Upper lobe of left lung (tissue), 6 donors: Measurements from ENCODE around the gene IRAK4. TPM values are rescaled to one million over a fixed set of nuclear protein-coding genes. Genes with fewer than 3 reads are reported as not detected.

ENCODE experiments used
- ATAC-seq, 2 donors: fragments of 200-7000 bp; cut with Tn5 transposase; one replicate each; pipeline ENCODE4 v1.9.1; 2022; ENCODE audit warnings: mild to moderate bottlenecking in 2 of 2, moderate library complexity in 2 of 2; ENCODE audit not compliant: low FRiP score in 2 of 2
- DNase-seq, 2 donors: peaks; one replicate each; pipeline ENCODE4 v3.0.0-alpha.2; 2019 to 2020
- H3K27ac ChIP-seq, 4 donors: fragments of 200-600 bp; sonication (generic); one replicate each; pipeline ENCODE4 v1.5.1; 2016 to 2019
- H3K27me3 ChIP-seq, 4 donors: fragments of 200-600 bp; sonication (generic); one replicate each; pipeline ENCODE4 v1.5.1; 2017 to 2019
- H3K36me3 ChIP-seq, 4 donors: fragments of 200-600 bp; sonication (generic); one replicate each; pipeline ENCODE4 v1.5.1; 2016 to 2019
- H3K4me1 ChIP-seq, 4 donors: fragments of 200-600 bp; sonication (generic); one replicate each; pipeline ENCODE4 v1.5.1; 2018 to 2019
- H3K4me3 ChIP-seq, 4 donors: fragments of 200-600 bp; sonication (generic); one replicate each; pipeline ENCODE4 v1.5.1; 2017 to 2019; ENCODE audit warnings: mild to moderate bottlenecking in 2 of 4, moderate library complexity in 1 of 4
- H3K9me3 ChIP-seq, 4 donors: fragments of 200-600 bp; sonication (generic); one replicate each; pipeline ENCODE4 v1.5.1; 2018 to 2019
- EP300 ChIP-seq, 4 donors: sonication (generic); formaldehyde crosslinking; IDR thresholded peaks; one replicate each; pipeline ENCODE4 v1.5.1; 2017; ENCODE audit warnings: antibody characterized with exemption in 4 of 4, control low read depth in 2 of 4
- POLR2A ChIP-seq, 4 donors: fragments of 450-650 bp; IDR thresholded peaks; one replicate each; pipeline ENCODE4 v1.5.1; 2016 to 2017; ENCODE audit warnings: antibody characterized with exemption in 4 of 4, mild to moderate bottlenecking in 2 of 4
- POLR2AphosphoS5 ChIP-seq, 2 donors: sonication (generic); formaldehyde crosslinking; IDR thresholded peaks; one replicate each; pipeline ENCODE4 v1.5.1; 2017; ENCODE audit warnings: antibody characterized with exemption in 2 of 2
- WGBS, 2 donors: methylation state at CpG; one replicate each; pipeline ENCODE4 v1.1.5; 2017 to 2018; 5-methylcytosine and 5-hydroxymethylcytosine counted together
- total RNA-seq, 6 donors: library from RNA; depleted of rRNA in 4 of 6; stranded (reverse); fragments of >200 nt in 4 of 6; gene quantifications; one replicate each; pipeline versions ENCODE4 v1.1.0 to v1.2.1, GENCODE V29; 2016 to 2021
- TF ChIP-seq, protein P1 (sequence below), 6 experiments: fragments of 450-650 bp in 4 of 6; fragments of 200-600 bp in 2 of 6; sonication (generic) in 2 of 6; IDR thresholded peaks; one replicate each; pipeline ENCODE4 v1.5.1; 2016 to 2019; ENCODE audit warnings: antibody characterized with exemption in 6 of 6
- donor health status: DM: no; HTN: no; CAD: no; lungs with moderate emphysema.
- donor health status: DM: no; HTN: yes; CAD: no; lungs with severe emphysema.

Gene IRAK4
- total RNA-seq: 10 to 100 TPM; 14.4 to 41.6 (median 21.1) TPM

- peaks cover 0 to 7% (median 0%) of the 10 kb centered on the region in 4 donors for H3K36me3 ChIP-seq
- TF ChIP-seq POLR2A (IDR thresholded peaks at IDR 0.05) (peak in 3 of 4 donors; percentile 73 to 92 (median 84)), EP300 (IDR thresholded peaks at IDR 0.05) (no peak), POLR2AphosphoS5 (IDR thresholded peaks at IDR 0.05) (peak; percentile 79)
- TF ChIP-seq, protein P1, sequence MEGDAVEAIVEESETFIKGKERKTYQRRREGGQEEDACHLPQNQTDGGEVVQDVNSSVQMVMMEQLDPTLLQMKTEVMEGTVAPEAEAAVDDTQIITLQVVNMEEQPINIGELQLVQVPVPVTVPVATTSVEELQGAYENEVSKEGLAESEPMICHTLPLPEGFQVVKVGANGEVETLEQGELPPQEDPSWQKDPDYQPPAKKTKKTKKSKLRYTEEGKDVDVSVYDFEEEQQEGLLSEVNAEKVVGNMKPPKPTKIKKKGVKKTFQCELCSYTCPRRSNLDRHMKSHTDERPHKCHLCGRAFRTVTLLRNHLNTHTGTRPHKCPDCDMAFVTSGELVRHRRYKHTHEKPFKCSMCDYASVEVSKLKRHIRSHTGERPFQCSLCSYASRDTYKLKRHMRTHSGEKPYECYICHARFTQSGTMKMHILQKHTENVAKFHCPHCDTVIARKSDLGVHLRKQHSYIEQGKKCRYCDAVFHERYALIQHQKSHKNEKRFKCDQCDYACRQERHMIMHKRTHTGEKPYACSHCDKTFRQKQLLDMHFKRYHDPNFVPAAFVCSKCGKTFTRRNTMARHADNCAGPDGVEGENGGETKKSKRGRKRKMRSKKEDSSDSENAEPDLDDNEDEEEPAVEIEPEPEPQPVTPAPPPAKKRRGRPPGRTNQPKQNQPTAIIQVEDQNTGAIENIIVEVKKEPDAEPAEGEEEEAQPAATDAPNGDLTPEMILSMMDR (IDR thresholded peaks at IDR 0.05): peak in 5 of 6 experiments; percentile 50 to 67 (median 59)
- no peaks in the 10 kb centered on the region for H3K27me3 ChIP-seq
- peak within 1 kb of the TSS; percentile 55 to 68 (median 61) for H3K4me3 ChIP-seq
- peaks cover 10 to 38% (median 33%) of the 10 kb centered on the region in 4 donors for H3K4me1 ChIP-seq
- peak; percentile 100 for ATAC-seq
- 1% methylated on average over 16 to 45 of the region's 54 CpGs for WGBS, 2 donors
- peak within 1 kb of the TSS; percentile 90 to 97 (median 92) for H3K27ac ChIP-seq
- no peaks in the 10 kb centered on the region for H3K9me3 ChIP-seq
- peak; percentile 98 to 99 for DNase-seq
Measured at GRCh38 chr12:43758728-43759563, at the start of gene IRAK4, which contains the start of gene PUS7L. Gene IRAK4 (plus strand): TSS chr12:43758951. CDS start chr12:43768112, 9,161 bp downstream. Gene PUS7L (minus strand): TSS chr12:43758790. CDS start chr12:43755245, 3,545 bp downstream.

DNA sequence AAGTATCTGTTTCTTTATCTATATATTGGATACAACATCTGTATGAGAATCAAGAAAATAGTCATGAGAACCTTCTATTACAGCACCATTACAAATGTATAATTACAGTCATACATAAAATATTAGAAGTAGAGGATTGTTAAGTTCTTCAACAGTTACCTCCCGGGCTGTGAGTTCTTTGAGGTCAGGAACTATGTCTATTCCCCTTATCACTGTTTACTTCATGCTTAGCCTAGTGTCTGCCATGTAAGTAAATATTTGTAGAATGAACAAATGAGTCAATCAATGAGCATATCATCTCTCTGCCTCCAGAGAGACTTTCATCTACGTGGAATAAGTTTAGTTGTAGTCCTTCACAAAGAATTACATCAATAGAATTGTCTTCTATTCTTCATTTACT is 47.4 kb upstream of the IRAK4 start:
- DNase-seq (no peak), ATAC-seq (no peak)
- no peaks in the 10 kb centered on the region for H3K36me3 ChIP-seq
- TF ChIP-seq POLR2A (IDR thresholded peaks at IDR 0.05): no peak
- TF ChIP-seq EP300 (IDR thresholded peaks at IDR 0.05): no peak
- TF ChIP-seq, protein P1 (IDR thresholded peaks at IDR 0.05): no peak
- no peak for TF ChIP-seq POLR2AphosphoS5 (IDR thresholded peaks at IDR 0.05)
- WGBS, 2 donors: 24 to 35% methylated on average over 2 of the region's 2 CpGs
- H3K27me3 ChIP-seq: no peaks in the 10 kb centered on the region
- no peak overlapping the region for H3K27ac ChIP-seq
- no peak overlapping the region for H3K4me3 ChIP-seq
- no peaks in the 10 kb centered on the region for H3K9me3 ChIP-seq
- no peaks in the 10 kb centered on the region for H3K4me1 ChIP-seq

GRCh38 chr12:43722621-43723020 is 36.1 kb upstream of the IRAK4 start:
- Histone ChIP-seq H3K36me3 (no peaks in the 10 kb centered on the region), H3K9me3 (no peaks in the 10 kb centered on the region), H3K4me3 (no peak overlapping the region), H3K27ac (no peak overlapping the region), H3K27me3 (no peaks in the 10 kb centered on the region), H3K4me1 (no peaks in the 10 kb centered on the region)
- TF ChIP-seq POLR2A (IDR thresholded peaks at IDR 0.05) (no peak), POLR2AphosphoS5 (IDR thresholded peaks at IDR 0.05) (no peak), EP300 (IDR thresholded peaks at IDR 0.05) (no peak)
- TF ChIP-seq, protein P1 (IDR thresholded peaks at IDR 0.05): no peak
- ATAC-seq: no peak
- DNase-seq: no peak

DNA sequence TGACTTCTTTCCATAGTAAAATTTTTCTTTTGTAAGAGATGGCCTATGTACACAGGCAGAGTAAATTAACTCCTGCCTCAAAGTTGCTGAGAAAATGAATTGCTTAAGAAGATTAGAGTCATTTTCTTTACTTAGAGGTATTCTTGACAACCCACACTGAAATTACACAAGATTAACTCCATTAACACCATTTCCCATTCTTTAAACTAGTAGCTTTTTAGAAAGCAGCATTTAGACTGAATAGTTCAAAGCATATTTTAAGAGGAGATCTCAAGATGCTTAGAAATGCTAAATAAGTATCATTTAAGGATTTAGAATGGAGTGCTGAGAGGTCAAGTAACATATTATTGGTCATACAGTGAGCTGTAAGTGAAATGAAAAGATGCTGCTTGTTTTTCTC is 35.6 kb upstream of the IRAK4 start:
- H3K4me1 ChIP-seq: no peaks in the 10 kb centered on the region
- no peak for DNase-seq
- no peaks in the 10 kb centered on the region for H3K27me3 ChIP-seq
- no peaks in the 10 kb centered on the region for H3K9me3 ChIP-seq
- ATAC-seq: no peak
- H3K27ac ChIP-seq: no peak overlapping the region
- H3K36me3 ChIP-seq: no peaks in the 10 kb centered on the region
- H3K4me3 ChIP-seq: no peak overlapping the region
- no peak for TF ChIP-seq POLR2AphosphoS5 (IDR thresholded peaks at IDR 0.05)
- TF ChIP-seq, protein P1 (IDR thresholded peaks at IDR 0.05): no peak
